Activated naive CD4-positive, alpha-beta T cell treated with anti-CD3 and anti-CD28 coated beads for 36 hours (primary cell): Measurements from ENCODE around the gene SLC24A4. TPM values are rescaled to one million over a fixed set of nuclear protein-coding genes. Genes with fewer than 3 reads are reported as not detected.
"Not testable (repeated sequence)": the region's sequence is repeated elsewhere in the genome, so short reads cannot be mapped to it uniquely, and the experiment has no call there.

Source experiments
- CTCF ChIA-PET: fragments of 350-600 bp; sonication (Branson Sonifier 250); formaldehyde crosslinking; loops from one replicate; lab custom pipeline; 2021; ENCODE audit warnings: antibody characterized with exemption; lab: Charles Lee
- DNase-seq: peaks from one replicate; pipeline ENCODE4 v3.0.0-alpha.2; 2020
- H3K27ac Mint-ChIP-seq: one replicate; pipeline ENCODE4 v1.8.0; 2021; ENCODE audit warnings: mild to moderate bottlenecking, mixed read lengths
- H3K27me3 Mint-ChIP-seq: one replicate; pipeline ENCODE4 v1.8.0; 2021; ENCODE audit warnings: low read depth, mixed read lengths
- H3K36me3 Mint-ChIP-seq: one replicate; pipeline ENCODE4 v1.8.0; 2021; ENCODE audit warnings: low read depth, mixed read lengths
- H3K4me1 Mint-ChIP-seq: one replicate; pipeline ENCODE4 v1.8.0; 2021; ENCODE audit warnings: low read depth, mixed read lengths
- H3K4me3 Mint-ChIP-seq: one replicate; pipeline ENCODE4 v1.8.0; 2021; ENCODE audit warnings: mild to moderate bottlenecking, moderate library complexity, mixed read lengths
- H3K9me3 Mint-ChIP-seq: one replicate; pipeline ENCODE4 v1.8.0; 2021; ENCODE audit warnings: mixed read lengths
- intact Hi-C: fragments of 100-400 bp; cut with micrococcal nuclease; formaldehyde crosslinking; loops from one replicate; pipeline ENCODE4 v1.15.1; 2023
- total RNA-seq, 2 experiments: library from RNA; stranded (reverse); gene quantifications; one replicate each; pipeline ENCODE4 v1.2.3, GENCODE V29; 2021

The SLC24A4 gene
- total RNA-seq, 2 experiments from 2014 or later: not detected

- H3K4me1 Mint-ChIP-seq: peaks cover 67% of the 10 kb centered on the region
These were observed 209.7 kb downstream of the SLC24A4 start for GRCh38 chr14:92532490-92533163.

GRCh38 chr14:92534932-92535643, 212.1 kb downstream of the SLC24A4 start:
- no peaks in the 10 kb centered on the region for H3K36me3 Mint-ChIP-seq
- peak overlapping the region; percentile 53 for H3K4me3 Mint-ChIP-seq
- H3K9me3 Mint-ChIP-seq: peaks cover 1% of the 10 kb centered on the region
- peak; percentile 59 for DNase-seq
- peaks cover 3% of the 10 kb centered on the region for H3K27me3 Mint-ChIP-seq
- CTCF ChIA-PET: interaction anchor here (1.9 kb wide), 1 partner anchor 78 kb away, joined by 4 read pairs; no protein-coding TSS in a partner anchor
- intact Hi-C loops: loop anchor here (1.0 to 5.0 kb wide), 3 partner anchors 22 to 117 kb away; no protein-coding TSS in a partner anchor
- H3K27ac Mint-ChIP-seq: peak overlapping the region; percentile 77
- H3K4me1 Mint-ChIP-seq: peaks cover 70% of the 10 kb centered on the region

More at GRCh38 chr14:92532490-92533163, 209.7 kb downstream of the SLC24A4 start:
- no peak for DNase-seq
- no peaks in the 10 kb centered on the region for H3K36me3 Mint-ChIP-seq
- H3K27me3 Mint-ChIP-seq: peaks cover 3% of the 10 kb centered on the region
- H3K27ac Mint-ChIP-seq: no peak overlapping the region
- CTCF ChIA-PET: interaction anchor here (0.7 to 1.9 kb wide), 2 partner anchors 142 to 149 kb away, joined by 3 to 4 read pairs; no protein-coding TSS in a partner anchor
- intact Hi-C loops: loop anchor here (5.0 kb wide), 1 partner anchor 120 kb away; no protein-coding TSS in a partner anchor
- H3K9me3 Mint-ChIP-seq: peaks cover 1% of the 10 kb centered on the region
- no peak overlapping the region for H3K4me3 Mint-ChIP-seq

- CTCF ChIA-PET, H3K27ac Mint-ChIP-seq, H3K9me3 Mint-ChIP-seq, DNase-seq, H3K36me3 Mint-ChIP-seq, H3K27me3 Mint-ChIP-seq, intact Hi-C loops: not testable (repeated sequence)
- H3K4me3 Mint-ChIP-seq: peak overlapping the region; percentile 4
- peaks cover 70% of the 10 kb centered on the region for H3K4me1 Mint-ChIP-seq
These were observed 213.3 kb downstream of the SLC24A4 start for GRCh38 chr14:92536231-92536630.

- H3K27ac Mint-ChIP-seq: no peak overlapping the region
- DNase-seq: no peak
- peaks cover 3% of the 10 kb centered on the region for H3K27me3 Mint-ChIP-seq
- H3K36me3 Mint-ChIP-seq: no peaks in the 10 kb centered on the region
- H3K9me3 Mint-ChIP-seq: peaks cover 1% of the 10 kb centered on the region
- peaks cover 50% of the 10 kb centered on the region for H3K4me1 Mint-ChIP-seq
- intact Hi-C loops: no loop called here
- CTCF ChIA-PET: interaction anchor here (0.7 to 2.1 kb wide), 2 partner anchors 48 to 78 kb away, joined by 4 to 5 read pairs; no protein-coding TSS in a partner anchor
- no peak overlapping the region for H3K4me3 Mint-ChIP-seq
These were observed 215.5 kb downstream of the SLC24A4 start for GRCh38 chr14:92538412-92538985.

- CTCF ChIA-PET: interaction anchor here (2.1 kb wide), 1 partner anchor 47 kb away, joined by 5 read pairs; no protein-coding TSS in a partner anchor
These were observed 216.5 kb downstream of the SLC24A4 start for GRCh38 chr14:92539419-92539818.

GRCh38 chr14:92539875-92540274, 216.9 kb downstream of the SLC24A4 start:
- H3K27me3 Mint-ChIP-seq: peaks cover 3% of the 10 kb centered on the region

More at GRCh38 chr14:92539419-92539818, 216.5 kb downstream of the SLC24A4 start:
- Mint-ChIP-seq H3K9me3 (peaks cover 1% of the 10 kb centered on the region), H3K4me1 (peaks cover 47% of the 10 kb centered on the region), H3K4me3 (no peak overlapping the region), H3K36me3 (no peaks in the 10 kb centered on the region), H3K27ac (no peak overlapping the region), H3K27me3 (peaks cover 3% of the 10 kb centered on the region)
- DNase-seq: no peak
- intact Hi-C loops: no loop called here

GRCh38 chr14:92540472-92541048, 217.6 kb downstream of the SLC24A4 start:
- no peak for DNase-seq
- Mint-ChIP-seq H3K27me3 (peaks cover 3% of the 10 kb centered on the region), H3K36me3 (no peaks in the 10 kb centered on the region), H3K4me1 (peaks cover 36% of the 10 kb centered on the region), H3K27ac (no peak overlapping the region), H3K9me3 (peaks cover 1% of the 10 kb centered on the region), H3K4me3 (no peak overlapping the region)
- CTCF ChIA-PET: interaction anchor here (0.6 to 2.1 kb wide), 2 partner anchors 46 to 131 kb away, joined by 4 to 5 read pairs; no protein-coding TSS in a partner anchor
- intact Hi-C loops: no loop called here

More at GRCh38 chr14:92539875-92540274, 216.9 kb downstream of the SLC24A4 start:
- Mint-ChIP-seq H3K27ac (no peak overlapping the region), H3K4me1 (peaks cover 42% of the 10 kb centered on the region), H3K4me3 (no peak overlapping the region), H3K9me3 (peaks cover 1% of the 10 kb centered on the region), H3K36me3 (no peaks in the 10 kb centered on the region)
- CTCF ChIA-PET: interaction anchor here (2.1 kb wide), 1 partner anchor 47 kb away, joined by 5 read pairs; no protein-coding TSS in a partner anchor
- intact Hi-C loops: no loop called here
- DNase-seq: no peak

- peaks cover 28% of the 10 kb centered on the region for H3K4me1 Mint-ChIP-seq
- intact Hi-C loops: no loop called here
- no peaks in the 10 kb centered on the region for H3K9me3 Mint-ChIP-seq
- H3K27ac Mint-ChIP-seq: no peak overlapping the region
- no peak overlapping the region for H3K4me3 Mint-ChIP-seq
- DNase-seq: no peak
- no peaks in the 10 kb centered on the region for H3K27me3 Mint-ChIP-seq
- H3K36me3 Mint-ChIP-seq: no peaks in the 10 kb centered on the region
- CTCF ChIA-PET: interaction anchor here (0.8 kb wide), 1 partner anchor 70 kb away, joined by 3 read pairs; no protein-coding TSS in a partner anchor
These were observed 220.0 kb downstream of the SLC24A4 start for GRCh38 chr14:92542766-92543554.

- intact Hi-C loops: no loop called here
- H3K9me3 Mint-ChIP-seq: no peaks in the 10 kb centered on the region
- CTCF ChIA-PET: interaction anchor here (0.6 to 0.7 kb wide), 3 partner anchors 21 to 69 kb away, joined by 3 read pairs; no protein-coding TSS in a partner anchor
- H3K27ac Mint-ChIP-seq: no peak overlapping the region
- H3K27me3 Mint-ChIP-seq: no peaks in the 10 kb centered on the region
- H3K4me3 Mint-ChIP-seq: no peak overlapping the region
- H3K4me1 Mint-ChIP-seq: peaks cover 18% of the 10 kb centered on the region
- H3K36me3 Mint-ChIP-seq: no peaks in the 10 kb centered on the region
- no peak for DNase-seq
These were observed 221.2 kb downstream of the SLC24A4 start for GRCh38 chr14:92544051-92544720.

GRCh38 chr14:92546347-92547053, 223.5 kb downstream of the SLC24A4 start:
- no peak overlapping the region for H3K27ac Mint-ChIP-seq
- intact Hi-C loops: loop anchor here (5.0 kb wide), 1 partner anchor 41 kb away; no protein-coding TSS in a partner anchor
- no peaks in the 10 kb centered on the region for H3K27me3 Mint-ChIP-seq
- H3K4me3 Mint-ChIP-seq: no peak overlapping the region
- H3K9me3 Mint-ChIP-seq: no peaks in the 10 kb centered on the region
- DNase-seq: no peak
- H3K36me3 Mint-ChIP-seq: no peaks in the 10 kb centered on the region
- peaks cover 5% of the 10 kb centered on the region for H3K4me1 Mint-ChIP-seq
- CTCF ChIA-PET: interaction anchor here (1.3 to 1.8 kb wide), 2 partner anchors 56 to 131 kb away, joined by 4 to 5 read pairs; no protein-coding TSS in a partner anchor
